ENCODE data around the gene TAF1D.

- TF ChIP-seq CTCF (IDR thresholded peaks at IDR 0.05) (no peak), POLR2A (IDR thresholded peaks at IDR 0.05) (no peak), POLR2AphosphoS5 (IDR thresholded peaks at IDR 0.05) (no peak)
Measured at GRCh38 chr11:93740730-93741093, 583 bp downstream of the TAF1D start.

Data from sigmoid colon (tissue), 4 donors.